Neural progenitor cell (in vitro differentiated cells): ENCODE results near the gene MED16.

Experiments
- EZH2 ChIP-seq: fragments of 200-600 bp; sonication (generic); IDR thresholded peaks from 2 replicates; pipeline ENCODE4 v1.6.1; 2017; ENCODE audit warnings: antibody characterized with exemption, mild to moderate bottlenecking, moderate library complexity
- TF ChIP-seq, protein P1 (sequence below): fragments of 200-600 bp; sonication (generic); IDR thresholded peaks from 2 replicates; pipeline ENCODE4 v1.5.1; 2017; ENCODE audit warnings: antibody characterized with exemption, mild to moderate bottlenecking

DNA sequence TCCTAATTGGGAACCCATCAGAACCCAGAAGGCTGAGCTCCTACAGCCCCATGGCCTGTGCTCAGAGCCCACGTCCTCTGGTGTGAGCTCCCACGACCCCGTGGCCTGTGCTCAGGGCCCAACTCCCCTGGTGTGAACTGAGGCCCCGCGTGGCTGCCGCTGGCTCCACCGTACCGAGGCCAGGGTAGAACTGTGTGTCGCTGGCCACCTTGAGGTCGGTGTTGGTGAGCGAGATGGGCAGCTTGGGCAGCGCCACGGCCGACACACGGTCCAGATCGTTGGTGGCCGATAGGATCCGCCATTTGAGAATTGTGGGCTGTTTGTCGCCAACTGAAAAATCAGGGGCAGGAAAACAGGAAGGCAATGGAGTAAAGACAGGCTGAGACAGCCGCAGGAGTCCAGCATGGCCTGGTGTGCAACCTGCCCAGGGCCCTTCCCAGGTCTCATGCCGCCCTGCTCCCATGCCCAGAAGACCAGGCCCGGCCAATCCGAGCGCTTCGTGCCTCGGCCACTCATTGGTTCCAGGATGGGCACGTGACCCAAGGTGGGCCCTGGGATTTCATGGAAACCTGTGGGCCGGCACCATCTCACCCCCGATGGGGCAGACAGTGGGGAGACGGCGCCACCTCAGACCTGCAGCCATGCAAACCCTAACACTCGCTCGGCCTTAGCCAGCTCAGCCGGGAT is 11.5 kb downstream of the MED16 start:
- TF ChIP-seq, protein P1, sequence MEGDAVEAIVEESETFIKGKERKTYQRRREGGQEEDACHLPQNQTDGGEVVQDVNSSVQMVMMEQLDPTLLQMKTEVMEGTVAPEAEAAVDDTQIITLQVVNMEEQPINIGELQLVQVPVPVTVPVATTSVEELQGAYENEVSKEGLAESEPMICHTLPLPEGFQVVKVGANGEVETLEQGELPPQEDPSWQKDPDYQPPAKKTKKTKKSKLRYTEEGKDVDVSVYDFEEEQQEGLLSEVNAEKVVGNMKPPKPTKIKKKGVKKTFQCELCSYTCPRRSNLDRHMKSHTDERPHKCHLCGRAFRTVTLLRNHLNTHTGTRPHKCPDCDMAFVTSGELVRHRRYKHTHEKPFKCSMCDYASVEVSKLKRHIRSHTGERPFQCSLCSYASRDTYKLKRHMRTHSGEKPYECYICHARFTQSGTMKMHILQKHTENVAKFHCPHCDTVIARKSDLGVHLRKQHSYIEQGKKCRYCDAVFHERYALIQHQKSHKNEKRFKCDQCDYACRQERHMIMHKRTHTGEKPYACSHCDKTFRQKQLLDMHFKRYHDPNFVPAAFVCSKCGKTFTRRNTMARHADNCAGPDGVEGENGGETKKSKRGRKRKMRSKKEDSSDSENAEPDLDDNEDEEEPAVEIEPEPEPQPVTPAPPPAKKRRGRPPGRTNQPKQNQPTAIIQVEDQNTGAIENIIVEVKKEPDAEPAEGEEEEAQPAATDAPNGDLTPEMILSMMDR, result no peak
- TF ChIP-seq EZH2, result no peak
